GM23248 (cell line): ENCODE measurements around the gene GXYLT2. TPM values are rescaled to one million over a fixed set of nuclear protein-coding genes. Genes with fewer than 3 reads are reported as not detected.

Experiments used
- DNase-seq: peaks from one replicate; pipeline ENCODE4 v3.0.0-alpha.2; 2015
- H2AFZ ChIP-seq: fragments of 200-600 bp; sonication (generic); 2 replicates; pipeline ENCODE4 v1.6.1; 2016; ENCODE audit warnings: antibody characterized with exemption
- H3F3A ChIP-seq: fragments of 200-600 bp; sonication (generic); 2 replicates; pipeline ENCODE4 v1.6.1; 2016; ENCODE audit warnings: mild to moderate bottlenecking, antibody characterized with exemption, mixed run types; ENCODE audit not compliant: insufficient read depth
- H3K27ac ChIP-seq: fragments of 200-600 bp; sonication (generic); 2 replicates; pipeline ENCODE4 v1.5.1; 2016; ENCODE audit warnings: mild to moderate bottlenecking
- H3K27me3 ChIP-seq: fragments of 200-600 bp; sonication (generic); replicated peaks from 2 replicates; pipeline ENCODE4 v1.6.1; 2016; ENCODE audit warnings: mild to moderate bottlenecking; ENCODE audit not compliant: insufficient read depth
- H3K36me3 ChIP-seq: fragments of 200-600 bp; sonication (generic); 2 replicates; pipeline ENCODE4 v1.6.1; 2016; ENCODE audit warnings: low read depth, mild to moderate bottlenecking
- H3K4me1 ChIP-seq: fragments of 200-600 bp; sonication (generic); 2 replicates; pipeline ENCODE4 v1.6.1; 2016; ENCODE audit warnings: mild to moderate bottlenecking; ENCODE audit not compliant: insufficient read depth
- H3K4me2 ChIP-seq: fragments of 200-600 bp; sonication (generic); one replicate; pipeline ENCODE4 v1.6.1; 2016; ENCODE audit warnings: mild to moderate bottlenecking; ENCODE audit not compliant: unreplicated experiment
- H3K4me3 ChIP-seq: fragments of 200-600 bp; sonication (generic); 2 replicates; pipeline ENCODE4 v1.5.1; 2016; ENCODE audit warnings: mild to moderate bottlenecking
- H3K79me2 ChIP-seq: fragments of 200-600 bp; sonication (generic); 2 replicates; pipeline ENCODE4 v1.6.1; 2016; ENCODE audit warnings: mild to moderate bottlenecking; ENCODE audit not compliant: insufficient read depth
- H3K9ac ChIP-seq: fragments of 200-600 bp; sonication (generic); 2 replicates; pipeline ENCODE4 v1.6.1; 2016; ENCODE audit warnings: mild to moderate bottlenecking
- H3K9me2 ChIP-seq: fragments of 200-600 bp; sonication (generic); 2 replicates; pipeline ENCODE4 v1.6.1; 2016; ENCODE audit warnings: mixed run types, mild to moderate bottlenecking, moderate library complexity; ENCODE audit not compliant: insufficient read depth
- H3K9me3 ChIP-seq: fragments of 200-600 bp; sonication (generic); one replicate; pipeline ENCODE4 v1.6.1; 2017; ENCODE audit warnings: low read depth
- H4K20me1 ChIP-seq: fragments of 200-600 bp; sonication (generic); 2 replicates; pipeline ENCODE4 v1.6.0; 2016; ENCODE audit not compliant: insufficient read depth
- EZH2 ChIP-seq: fragments of 200-600 bp; sonication (generic); IDR thresholded peaks from 2 replicates; pipeline ENCODE4 v1.6.1; 2018; ENCODE audit warnings: antibody characterized with exemption, mild to moderate bottlenecking; ENCODE audit not compliant: insufficient read depth, poor library complexity, severe bottlenecking
- EZH2phosphoT487 ChIP-seq: fragments of 200-600 bp; sonication (generic); IDR thresholded peaks from 2 replicates; pipeline ENCODE4 v1.6.1; 2018; ENCODE audit warnings: antibody characterized with exemption, moderate library complexity, mild to moderate bottlenecking, low read depth; ENCODE audit not compliant: insufficient read depth
- WGBS, 2 experiments: methylation state at CpG; one replicate each; pipeline ENCODE4 v1.1.6; 2015 to 2017; ENCODE audit warnings: low lambda C conversion rate in 2 of 2, low coverage in 1 of 2; ENCODE audit errors: missing lambda C conversion rate in 2 of 2; 5-methylcytosine and 5-hydroxymethylcytosine counted together
- in situ Hi-C: fragments of 300-500 bp; cut with MboI; formaldehyde crosslinking; loops from 2 replicates; pipeline ENCODE4 v1.15.0; 2020
- polyA plus RNA-seq: library from polyadenylated mRNA; unstranded; fragments of >200 nt; fragmentation: Nextera tagmentation; extraction: Ambion mirVana; gene quantifications from 2 replicates; pipeline ENCODE4 v1.2.1, GENCODE V29; 2016
- total RNA-seq: library from RNA; depleted of rRNA; stranded (reverse); fragments of >200 nt; shearing (Covaris generic); gene quantifications from 2 replicates; pipeline ENCODE4 v1.2.3, GENCODE V29; 2014

The GXYLT2 gene
- total and polyA plus RNA-seq, 2 experiments from 2014 or later = 1.2 to 13.2 TPM

- Histone ChIP-seq H3K9me3 (no peaks in the 10 kb centered on the region), H3F3A (peaks cover 21% of the 10 kb centered on the region), H4K20me1 (peaks cover 11% of the 10 kb centered on the region; the same call in 1 of the 2 replicates), H3K79me2 (peaks cover 42% of the 10 kb centered on the region), H3K36me3 (peaks cover 8% of the 10 kb centered on the region), H3K27me3 (no peaks in the 10 kb centered on the region), H3K9ac (peak overlapping the region; percentile 86), H3K4me3 (peak overlapping the region; percentile 85), H3K4me1 (peaks cover 27% of the 10 kb centered on the region), H3K4me2 (peak overlapping the region; percentile 87), H3K27ac (peak overlapping the region; percentile 88), H2AFZ (peak overlapping the region; percentile 99), H3K9me2 (no peaks in the 10 kb centered on the region)
- WGBS, 2 experiments = 87% methylated on average over 20 of the region's 20 CpGs
- in situ Hi-C loops = no loop called here
- TF ChIP-seq EZH2phosphoT487 (no peak), EZH2 (no peak)
- no peak for DNase-seq
These were observed 108.3 kb downstream of the GXYLT2 start for GRCh38 chr3:72996121-72996472.

- in situ Hi-C loops = no loop called here
These were observed 108.9 kb downstream of the GXYLT2 start, which contains the start of gene PPP4R2 for GRCh38 chr3:72996473-72997333. Gene PPP4R2 (plus strand): TSS chr3:72996811. CDS start chr3:72997038, 227 bp downstream.

GRCh38 chr3:72997421-72997961 is 109.6 kb downstream of the GXYLT2 start:
- in situ Hi-C loops = no loop called here
- 0 to 2% methylated on average over 16 of the region's 16 CpGs for WGBS, 2 experiments

More at GRCh38 chr3:72996473-72997333, 108.9 kb downstream of the GXYLT2 start, which contains the start of gene PPP4R2:
- no peaks in the 10 kb centered on the region for H3K9me3 ChIP-seq
- TF ChIP-seq EZH2 = no peak
- peak within 1 kb of the TSS; percentile 85 for H3K4me3 ChIP-seq
- H3F3A ChIP-seq = peaks cover 26% of the 10 kb centered on the region
- H3K27me3 ChIP-seq = no peaks in the 10 kb centered on the region
- H3K36me3 ChIP-seq = peaks cover 8% of the 10 kb centered on the region
- peak within 1 kb of the TSS; percentile 97 for H3K4me2 ChIP-seq
- peak within 1 kb of the TSS; percentile 88 for H3K27ac ChIP-seq
- peaks cover 11% of the 10 kb centered on the region; the same call in 1 of the 2 replicates for H4K20me1 ChIP-seq
- WGBS, 2 experiments = 2% methylated on average over 30 to 71 of the region's 75 CpGs
- peak within 1 kb of the TSS; percentile 99 for H2AFZ ChIP-seq
- H3K9me2 ChIP-seq = no peaks in the 10 kb centered on the region
- peaks cover 29% of the 10 kb centered on the region for H3K4me1 ChIP-seq
- DNase-seq = peak; percentile 96
- H3K9ac ChIP-seq = peak within 1 kb of the TSS; percentile 86
- H3K79me2 ChIP-seq = peaks cover 48% of the 10 kb centered on the region

GRCh38 chr3:72998466-72998865 is 110.6 kb downstream of the GXYLT2 start:
- H4K20me1 ChIP-seq = peaks cover 15% of the 10 kb centered on the region; the same call in 1 of the 2 replicates
- TF ChIP-seq EZH2phosphoT487 (no peak), EZH2 (no peak)
- H3K9me2 ChIP-seq = no peaks in the 10 kb centered on the region
- peak overlapping the region; percentile 97 for H3K4me2 ChIP-seq
- peaks cover 40% of the 10 kb centered on the region for H3K4me1 ChIP-seq
- H3K36me3 ChIP-seq = peaks cover 8% of the 10 kb centered on the region
- no peak for DNase-seq
- no peak overlapping the region for H2AFZ ChIP-seq
- H3K9ac ChIP-seq = peak overlapping the region; percentile 86
- peak overlapping the region; percentile 88 for H3K27ac ChIP-seq
- H3K4me3 ChIP-seq = peak overlapping the region; percentile 85
- peaks cover 33% of the 10 kb centered on the region for H3F3A ChIP-seq
- H3K27me3 ChIP-seq = no peaks in the 10 kb centered on the region
- 3 to 6% methylated on average over 4 of the region's 4 CpGs for WGBS, 2 experiments
- H3K79me2 ChIP-seq = peaks cover 66% of the 10 kb centered on the region
- H3K9me3 ChIP-seq = no peaks in the 10 kb centered on the region
- in situ Hi-C loops = no loop called here

More at GRCh38 chr3:72997421-72997961, 109.6 kb downstream of the GXYLT2 start:
- peak overlapping the region; percentile 85 for H3K4me3 ChIP-seq
- peak; percentile 81 for DNase-seq
- H3K9me2 ChIP-seq = no peaks in the 10 kb centered on the region
- H3K9me3 ChIP-seq = no peaks in the 10 kb centered on the region
- peaks cover 8% of the 10 kb centered on the region for H3K36me3 ChIP-seq
- H3K9ac ChIP-seq = peak overlapping the region; percentile 86
- H3K79me2 ChIP-seq = peaks cover 56% of the 10 kb centered on the region
- TF ChIP-seq EZH2phosphoT487 (no peak), EZH2 (no peak)
- H4K20me1 ChIP-seq = peaks cover 15% of the 10 kb centered on the region; the same call in 1 of the 2 replicates
- peaks cover 33% of the 10 kb centered on the region for H3K4me1 ChIP-seq
- peak overlapping the region; percentile 97 for H3K4me2 ChIP-seq
- H2AFZ ChIP-seq = peak overlapping the region; percentile 22
- H3K27ac ChIP-seq = peak overlapping the region; percentile 88
- H3F3A ChIP-seq = peaks cover 33% of the 10 kb centered on the region
- H3K27me3 ChIP-seq = no peaks in the 10 kb centered on the region
